ENCODE data around the gene EVA1A. TPM values are rescaled to one million over a fixed set of nuclear protein-coding genes. Genes with fewer than 3 reads are reported as not detected.

EVA1A gene
- total and polyA plus RNA-seq, 7 donors = 0.51 to 2.5 (median 0.83) TPM

DNA sequence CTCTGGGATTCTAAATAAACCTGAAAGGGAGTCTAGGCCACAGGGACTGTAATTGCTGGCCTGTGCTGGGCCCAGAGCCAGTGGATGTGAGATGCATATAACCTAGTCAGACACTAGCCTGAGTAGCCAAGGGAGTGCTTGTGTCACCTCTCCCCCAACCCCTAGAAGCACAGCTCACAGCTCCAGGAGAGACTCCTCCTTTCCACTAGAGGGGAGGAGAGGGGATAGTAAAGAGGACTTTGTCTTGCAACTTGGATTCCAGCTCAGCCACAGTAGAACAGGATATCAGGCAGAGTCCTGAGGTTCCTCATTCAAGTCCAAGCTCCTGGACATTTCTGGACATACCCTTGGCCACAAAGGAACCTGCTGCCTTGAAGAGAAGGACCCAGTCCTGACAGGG lies 18.4 kb upstream of the EVA1A start:
- H3K36me3 ChIP-seq (ENCODE audit: insufficient read depth in 1 of 2, low read depth in 1 of 2) = no peaks in the 10 kb centered on the region
- H3K4me3 ChIP-seq = no peak overlapping the region
- no peaks in the 10 kb centered on the region for H3K9me3 ChIP-seq
- no peak overlapping the region for H3K27ac ChIP-seq
- intact Hi-C loops (cut with DNase I) = no loop called here
- DNase-seq = no peak
- no peak for ATAC-seq
- TF ChIP-seq, protein P1, sequence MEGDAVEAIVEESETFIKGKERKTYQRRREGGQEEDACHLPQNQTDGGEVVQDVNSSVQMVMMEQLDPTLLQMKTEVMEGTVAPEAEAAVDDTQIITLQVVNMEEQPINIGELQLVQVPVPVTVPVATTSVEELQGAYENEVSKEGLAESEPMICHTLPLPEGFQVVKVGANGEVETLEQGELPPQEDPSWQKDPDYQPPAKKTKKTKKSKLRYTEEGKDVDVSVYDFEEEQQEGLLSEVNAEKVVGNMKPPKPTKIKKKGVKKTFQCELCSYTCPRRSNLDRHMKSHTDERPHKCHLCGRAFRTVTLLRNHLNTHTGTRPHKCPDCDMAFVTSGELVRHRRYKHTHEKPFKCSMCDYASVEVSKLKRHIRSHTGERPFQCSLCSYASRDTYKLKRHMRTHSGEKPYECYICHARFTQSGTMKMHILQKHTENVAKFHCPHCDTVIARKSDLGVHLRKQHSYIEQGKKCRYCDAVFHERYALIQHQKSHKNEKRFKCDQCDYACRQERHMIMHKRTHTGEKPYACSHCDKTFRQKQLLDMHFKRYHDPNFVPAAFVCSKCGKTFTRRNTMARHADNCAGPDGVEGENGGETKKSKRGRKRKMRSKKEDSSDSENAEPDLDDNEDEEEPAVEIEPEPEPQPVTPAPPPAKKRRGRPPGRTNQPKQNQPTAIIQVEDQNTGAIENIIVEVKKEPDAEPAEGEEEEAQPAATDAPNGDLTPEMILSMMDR (IDR thresholded peaks at IDR 0.05) = no peak
- H3K27me3 ChIP-seq (ENCODE audit: insufficient read depth in 3 of 3, low read length in 2 of 3) = no peaks in the 10 kb centered on the region
- no peaks in the 10 kb centered on the region for H3K4me1 ChIP-seq

DNA sequence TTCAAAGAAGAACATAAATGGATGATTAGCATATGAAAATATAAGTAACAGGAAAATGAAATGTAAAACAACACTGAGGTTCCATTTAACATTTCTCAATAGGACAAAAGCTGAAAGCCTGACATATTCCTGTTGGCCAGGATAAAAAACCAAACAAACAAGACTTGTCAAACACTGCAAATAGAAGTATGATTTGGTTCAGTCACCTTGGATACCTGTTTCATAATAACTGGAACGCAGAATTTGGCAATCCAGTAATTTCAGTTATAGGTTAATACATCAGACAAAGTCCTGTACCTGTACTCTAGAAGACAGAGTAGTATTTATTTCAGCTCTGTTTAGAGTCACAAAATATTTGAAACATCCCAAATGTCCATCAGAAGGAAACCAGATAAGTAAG lies 16.5 kb upstream of the EVA1A start:
- H3K4me1 ChIP-seq = no peaks in the 10 kb centered on the region
- no peak overlapping the region for H3K4me3 ChIP-seq
- TF ChIP-seq, protein P1 (IDR thresholded peaks at IDR 0.05) = no peak
- WGBS, 3 donors = 93 to 95% (median 95%) methylated on average over 1 of the region's 1 CpG
- intact Hi-C loops (cut with DNase I) = no loop called here
- DNase-seq (no peak), ATAC-seq (no peak)
- no peaks in the 10 kb centered on the region for H3K9me3 ChIP-seq
- no peak overlapping the region for H3K27ac ChIP-seq
- peaks cover 0 to 2% (median 0%) of the 10 kb centered on the region in 3 donors for H3K27me3 ChIP-seq (ENCODE audit: insufficient read depth in 3 of 3, low read length in 2 of 3)
- no peaks in the 10 kb centered on the region for H3K36me3 ChIP-seq (ENCODE audit: insufficient read depth in 1 of 2, low read depth in 1 of 2)

DNA sequence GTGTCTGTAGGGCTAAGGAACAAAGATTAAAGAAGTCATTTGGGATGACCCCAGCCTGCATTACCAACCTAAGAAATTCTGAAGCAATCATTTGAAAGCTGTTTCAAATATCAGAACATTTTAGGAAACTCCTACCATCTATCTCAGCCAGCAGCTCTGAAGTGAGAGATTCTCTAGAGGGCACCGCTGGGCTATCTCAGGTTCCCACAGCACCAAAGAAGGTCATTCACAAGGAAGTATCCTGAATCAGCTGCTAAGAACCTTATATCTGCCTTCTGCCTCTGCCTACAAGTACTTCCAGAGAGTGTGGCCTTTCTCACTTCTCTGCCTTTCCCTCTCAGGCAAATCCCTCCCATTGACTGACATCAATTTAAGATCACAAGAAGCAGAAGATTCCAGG lies 13.4 kb upstream of the EVA1A start:
- ATAC-seq (no peak), DNase-seq (no peak)
- 81 to 93% (median 84%) methylated on average over 1 of the region's 1 CpG for WGBS, 3 donors
- intact Hi-C loops (cut with DNase I) = no loop called here
- no peaks in the 10 kb centered on the region for H3K9me3 ChIP-seq
- H3K4me1 ChIP-seq = no peaks in the 10 kb centered on the region
- H3K27ac ChIP-seq = no peak overlapping the region
- no peak overlapping the region for H3K4me3 ChIP-seq
- peaks cover 0 to 4% (median 2%) of the 10 kb centered on the region in 3 donors for H3K27me3 ChIP-seq (ENCODE audit: insufficient read depth in 3 of 3, low read length in 2 of 3)
- no peaks in the 10 kb centered on the region for H3K36me3 ChIP-seq (ENCODE audit: insufficient read depth in 1 of 2, low read depth in 1 of 2)
- TF ChIP-seq, protein P1 (IDR thresholded peaks at IDR 0.05) = no peak

DNA sequence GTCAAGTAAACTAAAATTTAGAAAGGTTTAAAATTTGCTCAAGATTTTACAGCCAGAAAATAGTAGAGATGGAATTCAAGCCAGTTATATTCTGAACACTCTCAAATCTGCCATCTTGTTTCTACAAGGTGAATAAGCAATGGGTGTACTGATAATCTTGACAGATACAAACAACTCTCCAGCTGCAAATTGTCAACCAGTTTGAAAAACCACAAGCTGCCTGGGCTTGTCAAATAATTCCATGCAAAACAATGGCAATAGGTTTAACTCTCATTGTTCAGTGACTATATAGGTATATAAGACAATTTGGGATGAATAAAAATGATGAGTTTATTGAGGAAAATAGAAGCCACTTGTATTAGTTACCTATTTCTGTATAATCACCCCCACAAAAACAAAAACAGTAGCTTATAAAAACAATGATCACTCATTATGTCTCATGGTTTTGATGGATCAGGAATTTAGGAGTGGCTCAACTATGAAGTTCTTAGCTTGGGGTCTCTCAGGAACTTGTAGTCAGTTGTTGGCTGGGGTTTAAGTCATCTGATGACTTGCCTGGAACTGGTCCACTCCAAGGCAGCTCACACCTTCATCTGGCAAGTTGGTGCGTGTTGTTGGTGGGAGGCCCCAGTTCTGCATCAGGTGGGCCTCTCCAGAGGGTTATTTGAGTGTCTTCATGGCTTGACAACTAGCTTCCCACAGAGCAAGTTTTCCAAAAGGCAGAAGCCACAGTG lies 12.6 kb upstream of the EVA1A start:
- DNase-seq = no peak

More for the DNA sequence above, 12.6 kb upstream of the EVA1A start:
- Histone ChIP-seq H3K4me3 (no peak overlapping the region), H3K27me3 (ENCODE audit: insufficient read depth in 3 of 3, low read length in 2 of 3) (peaks cover 0 to 4% (median 2%) of the 10 kb centered on the region in 3 donors), H3K36me3 (ENCODE audit: insufficient read depth in 1 of 2, low read depth in 1 of 2) (no peaks in the 10 kb centered on the region), H3K27ac (no peak overlapping the region), H3K9me3 (no peaks in the 10 kb centered on the region), H3K4me1 (no peaks in the 10 kb centered on the region)
- TF ChIP-seq, protein P1 (IDR thresholded peaks at IDR 0.05) = no peak
- ATAC-seq = no peak
- 85 to 91% (median 90%) methylated on average over 1 of the region's 1 CpG for WGBS, 3 donors
- intact Hi-C loops (cut with DNase I) = no loop called here

Data from psoas muscle (tissue), 8 donors.